Hepatocyte (in vitro differentiated cells): Measurements from ENCODE around the gene CBLN3.

Experiments
- EZH2phosphoT487 ChIP-seq: fragments of 200-600 bp; sonication (generic); IDR thresholded peaks from one replicate; pipeline ENCODE4 v1.6.1; 2018; ENCODE audit warnings: antibody characterized with exemption, mild to moderate bottlenecking, low read depth, moderate library complexity; ENCODE audit not compliant: unreplicated experiment, severe bottlenecking
- TF ChIP-seq, protein P1 (sequence below): fragments of 200-600 bp; sonication (generic); IDR thresholded peaks from 2 replicates; pipeline ENCODE4 v1.5.1; 2016; ENCODE audit warnings: antibody characterized with exemption, mild to moderate bottlenecking; ENCODE audit not compliant: poor library complexity

DNA sequence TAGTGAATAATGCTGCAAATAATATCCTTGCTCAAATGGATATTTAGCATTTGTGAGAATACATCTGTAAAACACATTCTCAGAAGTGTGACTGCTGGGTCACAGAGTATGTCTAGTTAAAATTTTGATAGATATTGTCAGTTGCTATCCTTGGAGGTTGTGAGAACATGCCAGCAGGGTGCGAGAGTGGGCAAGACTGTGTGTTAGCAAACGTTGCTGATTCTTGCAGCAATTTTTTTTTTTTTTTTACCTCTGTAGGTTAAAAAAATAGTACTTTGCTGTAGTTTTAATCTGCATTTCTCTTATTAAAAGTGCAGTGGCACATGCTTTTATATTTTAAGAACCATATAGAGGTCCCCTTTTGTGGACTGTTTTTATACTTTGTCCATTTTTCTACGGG is 35.2 kb downstream of the CBLN3 start:
- TF ChIP-seq EZH2phosphoT487: no peak
- TF ChIP-seq, protein P1, sequence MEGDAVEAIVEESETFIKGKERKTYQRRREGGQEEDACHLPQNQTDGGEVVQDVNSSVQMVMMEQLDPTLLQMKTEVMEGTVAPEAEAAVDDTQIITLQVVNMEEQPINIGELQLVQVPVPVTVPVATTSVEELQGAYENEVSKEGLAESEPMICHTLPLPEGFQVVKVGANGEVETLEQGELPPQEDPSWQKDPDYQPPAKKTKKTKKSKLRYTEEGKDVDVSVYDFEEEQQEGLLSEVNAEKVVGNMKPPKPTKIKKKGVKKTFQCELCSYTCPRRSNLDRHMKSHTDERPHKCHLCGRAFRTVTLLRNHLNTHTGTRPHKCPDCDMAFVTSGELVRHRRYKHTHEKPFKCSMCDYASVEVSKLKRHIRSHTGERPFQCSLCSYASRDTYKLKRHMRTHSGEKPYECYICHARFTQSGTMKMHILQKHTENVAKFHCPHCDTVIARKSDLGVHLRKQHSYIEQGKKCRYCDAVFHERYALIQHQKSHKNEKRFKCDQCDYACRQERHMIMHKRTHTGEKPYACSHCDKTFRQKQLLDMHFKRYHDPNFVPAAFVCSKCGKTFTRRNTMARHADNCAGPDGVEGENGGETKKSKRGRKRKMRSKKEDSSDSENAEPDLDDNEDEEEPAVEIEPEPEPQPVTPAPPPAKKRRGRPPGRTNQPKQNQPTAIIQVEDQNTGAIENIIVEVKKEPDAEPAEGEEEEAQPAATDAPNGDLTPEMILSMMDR: no peak
